GM21526 (cell line): ENCODE measurements around the gene SRBD1.
A peak's percentile ranks its signal among the peaks of the same experiment; 100 is the strongest.

Experiments used
- ATAC-seq: cut with Tn5 transposase; IDR thresholded peaks from one replicate; pipeline ENCODE4 v1.9.1; 2021; ENCODE audit warnings: moderate library complexity; ENCODE audit not compliant: unreplicated experiment, low FRiP score

The SRBD1 gene

GRCh38 chr2:45554742-45555140 is 56.3 kb downstream of the SRBD1 start:
- ATAC-seq = no peak

- ATAC-seq = no peak
Measured at GRCh38 chr2:45554073-45554741, 56.9 kb downstream of the SRBD1 start.

DNA sequence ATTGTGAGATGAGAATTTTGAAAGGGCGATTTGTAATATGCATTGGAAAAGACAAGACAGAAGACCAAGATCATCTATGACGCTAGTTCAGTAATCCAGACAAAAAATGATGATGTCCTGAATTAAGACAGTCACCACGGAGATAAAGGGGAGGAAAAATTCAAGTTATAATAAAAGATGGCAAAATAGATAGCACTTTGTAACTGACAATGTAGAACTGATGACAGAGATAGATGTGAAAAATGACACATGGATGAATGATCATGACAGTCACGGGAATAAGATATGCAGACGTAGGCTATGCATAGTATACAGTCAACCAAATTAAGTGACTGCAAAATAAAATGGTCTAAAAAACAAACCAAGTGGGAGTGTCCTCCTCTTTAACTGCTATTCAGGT is 59.2 kb downstream of the SRBD1 start:
- ATAC-seq = no peak

GRCh38 chr2:45545943-45546342 is 65.1 kb downstream of the SRBD1 start:
- no peak for ATAC-seq

DNA sequence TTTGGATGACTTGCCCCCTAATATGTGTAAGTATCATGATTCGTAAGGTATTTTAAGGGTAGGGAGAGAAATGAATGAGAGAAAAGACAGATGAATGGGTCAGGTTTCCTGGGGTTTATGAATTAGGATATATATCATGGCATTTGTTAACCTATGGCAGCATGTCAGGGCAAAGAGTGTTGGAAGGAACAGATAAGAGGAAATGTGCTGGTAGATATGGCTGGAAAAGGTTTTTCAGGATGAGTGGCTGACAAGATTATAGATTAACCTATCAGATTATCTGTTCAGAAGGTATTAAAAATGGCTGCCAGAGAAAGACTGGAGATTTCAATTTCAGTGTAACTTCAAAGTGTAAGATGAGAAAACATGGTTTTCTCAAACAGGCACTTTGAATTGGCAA is 67.8 kb downstream of the SRBD1 start:
- no peak for ATAC-seq

- ATAC-seq = no peak
Measured at GRCh38 chr2:45542013-45542412, 69.1 kb downstream of the SRBD1 start.

GRCh38 chr2:45541450-45541849 is 69.6 kb downstream of the SRBD1 start:
- ATAC-seq = no peak

DNA sequence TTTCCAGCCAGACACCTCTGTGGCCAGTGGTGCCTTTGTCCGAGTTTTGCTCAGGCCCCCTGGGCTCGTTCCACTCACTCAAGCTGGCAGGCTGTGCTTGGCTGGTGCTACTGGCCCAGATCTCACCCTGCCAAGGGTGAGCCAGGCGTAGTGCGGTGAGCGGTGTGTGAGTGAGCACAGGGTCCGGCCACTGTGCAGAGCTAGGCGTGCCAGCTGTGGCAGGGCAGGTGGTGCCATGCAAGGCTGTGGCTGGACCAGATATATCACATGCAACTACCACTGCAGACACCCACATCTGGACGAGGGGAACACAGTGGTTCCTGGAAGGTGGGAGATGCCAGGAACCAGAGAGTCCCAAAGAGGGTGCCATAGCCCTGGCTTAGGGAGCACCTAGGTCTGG is 70.1 kb downstream of the SRBD1 start:
- ATAC-seq = no peak

DNA sequence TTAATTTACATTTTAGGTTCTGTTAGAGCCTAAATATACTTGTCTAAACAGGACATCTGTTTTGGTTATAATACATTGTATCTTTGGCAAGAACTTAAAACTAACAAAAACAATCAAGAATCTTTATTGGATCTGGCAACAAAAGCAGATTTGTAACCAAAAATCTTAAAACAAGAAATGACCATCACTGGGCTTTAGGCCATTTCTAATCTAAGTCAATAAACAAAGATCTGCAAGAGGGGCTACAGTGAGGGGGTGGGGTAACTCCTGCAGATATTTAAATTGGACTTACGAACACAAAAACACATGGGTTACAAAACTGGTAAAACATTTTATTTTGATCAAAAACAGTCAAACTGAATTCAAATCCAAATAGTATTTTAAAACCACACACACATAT is 77.3 kb downstream of the SRBD1 start:
- no peak for ATAC-seq

DNA sequence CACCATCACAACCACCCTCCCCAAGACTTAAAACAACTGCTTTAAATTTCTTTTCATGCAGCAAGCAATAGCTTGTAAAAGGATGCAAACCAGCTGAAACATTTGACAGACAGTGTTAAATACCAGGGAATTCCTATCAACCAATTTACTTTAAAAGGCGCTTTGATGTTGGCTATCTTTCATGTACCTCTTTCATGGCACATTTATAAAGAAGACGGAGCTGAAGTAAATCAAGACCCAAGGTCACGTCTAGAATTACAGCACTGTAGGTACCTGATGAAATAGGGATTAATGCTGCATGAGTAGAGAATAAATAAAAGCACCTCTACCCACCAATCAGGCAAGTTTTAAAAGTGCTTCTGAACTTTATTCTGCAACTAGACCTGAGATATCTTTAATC is 78.9 kb downstream of the SRBD1 start:
- ATAC-seq = no peak

DNA sequence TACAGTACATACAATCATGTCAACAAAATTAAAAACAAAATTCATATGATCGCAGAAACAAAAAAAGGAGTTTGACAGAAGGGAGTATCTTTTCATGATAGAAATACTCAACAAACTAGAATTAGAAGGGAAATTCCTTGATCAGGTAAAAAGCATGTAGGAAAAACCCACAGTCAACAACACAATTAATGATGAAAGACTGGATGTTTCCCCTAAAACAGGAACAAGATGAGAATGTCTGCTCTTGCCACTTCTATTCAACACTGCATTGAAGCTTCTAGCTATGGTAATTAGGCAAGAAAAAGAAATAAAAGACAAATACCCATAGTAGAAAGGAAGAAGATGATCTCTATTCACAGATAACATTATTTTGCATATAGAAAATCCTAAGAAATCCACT is 87.1 kb downstream of the SRBD1 start:
- no peak for ATAC-seq

- no peak for ATAC-seq
Measured at GRCh38 chr2:45518546-45518945, 92.5 kb downstream of the SRBD1 start.

- ATAC-seq = no peak
Measured at GRCh38 chr2:45510701-45511420, 100.2 kb downstream of the SRBD1 start.

- ATAC-seq = no peak
Measured at GRCh38 chr2:45506756-45507155, 104.3 kb downstream of the SRBD1 start.

DNA sequence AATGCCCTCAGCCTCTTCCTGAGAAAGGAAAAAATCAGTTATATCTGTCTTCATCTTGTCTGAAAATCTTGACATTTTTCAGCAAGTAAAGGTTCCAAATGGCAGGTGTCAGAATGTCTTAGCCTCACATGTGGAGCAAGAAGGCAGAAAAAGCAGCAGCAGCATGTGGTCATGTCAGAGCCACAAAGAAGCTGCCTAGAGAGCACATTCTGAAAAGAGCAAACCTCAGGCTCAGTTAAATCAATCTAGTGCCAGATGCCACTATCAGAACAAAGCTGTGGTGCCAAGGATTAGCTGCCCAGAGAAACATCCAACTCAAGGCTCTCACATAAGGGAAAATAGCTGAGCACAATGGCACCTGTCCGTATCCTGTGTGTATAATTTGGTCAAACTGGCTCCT is 105.9 kb downstream of the SRBD1 start:
- no peak for ATAC-seq

GRCh38 chr2:45498661-45499550 is 112.2 kb downstream of the SRBD1 start:
- no peak for ATAC-seq

DNA sequence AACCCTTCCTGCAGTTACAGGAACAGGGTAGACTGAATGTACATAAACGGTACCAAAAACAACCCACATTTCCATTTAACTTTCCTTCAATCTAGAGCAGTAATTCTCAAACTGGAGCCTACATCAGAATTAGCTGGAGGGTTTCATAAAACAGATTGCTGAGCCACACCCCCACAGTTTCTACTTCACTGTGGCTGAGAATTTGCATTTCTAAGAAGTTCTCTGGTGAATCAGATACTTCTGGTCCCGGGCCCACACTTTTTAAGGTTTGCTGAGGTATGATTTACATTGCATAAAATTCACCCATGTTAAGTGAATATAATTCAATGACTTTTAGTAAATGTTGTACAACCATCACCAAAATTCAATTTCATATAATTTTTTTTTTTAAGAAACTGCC is 113.7 kb downstream of the SRBD1 start:
- ATAC-seq = peak; percentile 75

DNA sequence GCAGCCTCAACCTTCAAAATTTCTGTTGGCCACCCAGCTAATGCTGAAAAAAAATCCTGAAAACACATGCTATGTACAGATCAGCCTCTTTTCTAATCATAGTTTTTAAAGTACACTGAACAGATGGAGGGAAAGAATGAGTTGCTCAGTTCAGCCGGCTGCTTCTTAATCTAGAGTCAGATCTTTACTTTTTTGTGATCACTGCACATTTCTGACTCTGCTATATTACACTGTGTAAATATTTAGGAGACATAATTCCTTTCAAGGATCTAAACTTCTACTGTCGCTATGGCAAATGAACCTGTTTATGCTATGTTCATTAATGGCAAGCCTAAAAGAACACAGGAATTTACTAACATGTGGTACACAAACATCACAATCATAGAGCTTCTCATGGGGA is 114.2 kb downstream of the SRBD1 start:
- no peak for ATAC-seq

DNA sequence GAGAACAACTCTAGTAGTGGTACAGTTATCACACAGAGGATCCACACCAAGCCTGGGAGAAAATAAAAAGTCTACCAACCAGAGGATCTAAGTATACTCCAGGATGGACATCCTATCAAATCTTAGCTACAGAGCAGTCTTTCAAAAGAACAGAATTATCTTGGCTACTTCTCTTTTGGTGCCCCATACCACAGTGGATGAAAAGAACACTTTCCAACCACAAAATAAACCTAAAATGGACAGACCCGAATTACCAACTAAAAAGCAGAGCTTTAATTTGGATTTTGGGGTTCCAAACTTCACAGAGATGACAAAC is 116.1 kb downstream of the SRBD1 start:
- no peak for ATAC-seq

GRCh38 chr2:45494275-45494977 is 116.6 kb downstream of the SRBD1 start:
- ATAC-seq = no peak

GRCh38 chr2:45484965-45485364 is 126.1 kb downstream of the SRBD1 start:
- no peak for ATAC-seq
